Germinal center (tissue), 1 donor: ENCODE data around the gene CD8B.
"Not testable (repeated sequence)": the region's sequence is repeated elsewhere in the genome, so short reads cannot be mapped to it uniquely, and the experiment has no call there.

Experiments
- DNase-seq: peaks from one replicate; pipeline ENCODE4 v3.0.0; 2012; ENCODE audit warnings: mixed read lengths, low spot score

CD8B gene

GRCh38 chr2:86861628-86862379 lies at the start of gene CD8B:
CD8B (minus strand) TSS chr2:86861886; CDS start chr2:86861865, 21 bp downstream.
- DNase-seq = not testable (repeated sequence)

GRCh38 chr2:86905868-86906267 lies 44.2 kb upstream of the CD8B start:
- not testable (repeated sequence) for DNase-seq

- DNase-seq = not testable (repeated sequence)
These were observed 39.0 kb upstream of the CD8B start for GRCh38 chr2:86900687-86901086.

GRCh38 chr2:86886026-86886425 lies 24.3 kb upstream of the CD8B start:
- not testable (repeated sequence) for DNase-seq

- not testable (repeated sequence) for DNase-seq
These were observed 21.2 kb upstream of the CD8B start for GRCh38 chr2:86882865-86883264.

- DNase-seq = not testable (repeated sequence)
These were observed 20.5 kb upstream of the CD8B start for GRCh38 chr2:86882118-86882665.

GRCh38 chr2:86878986-86879385 lies 17.3 kb upstream of the CD8B start:
- DNase-seq = not testable (repeated sequence)

- DNase-seq = not testable (repeated sequence)
These were observed 9.3 kb upstream of the CD8B start for GRCh38 chr2:86870941-86871340.

GRCh38 chr2:86868895-86869468 lies 7.3 kb upstream of the CD8B start:
- not testable (repeated sequence) for DNase-seq

GRCh38 chr2:86862380-86862703 lies 656 bp upstream of the CD8B start:
- not testable (repeated sequence) for DNase-seq

- not testable (repeated sequence) for DNase-seq
These were observed 511 bp downstream of the CD8B start for GRCh38 chr2:86861175-86861574.

- DNase-seq = not testable (repeated sequence)
These were observed 1.1 kb downstream of the CD8B start for GRCh38 chr2:86860573-86860972.

GRCh38 chr2:86857688-86858087 lies 4.0 kb downstream of the CD8B start:
- not testable (repeated sequence) for DNase-seq

- not testable (repeated sequence) for DNase-seq
These were observed 5.2 kb downstream of the CD8B start for GRCh38 chr2:86856498-86856897.

- DNase-seq = not testable (repeated sequence)
These were observed 5.7 kb downstream of the CD8B start for GRCh38 chr2:86855981-86856380.

GRCh38 chr2:86851581-86851980 lies 10.1 kb downstream of the CD8B start:
- not testable (repeated sequence) for DNase-seq

GRCh38 chr2:86842607-86843234 lies 19.0 kb downstream of the CD8B start:
- DNase-seq = not testable (repeated sequence)

- DNase-seq = not testable (repeated sequence)
These were observed 20.4 kb downstream of the CD8B start for GRCh38 chr2:86841330-86841729.

GRCh38 chr2:86839871-86840548 lies 21.7 kb downstream of the CD8B start:
- DNase-seq = not testable (repeated sequence)

- not testable (repeated sequence) for DNase-seq
These were observed 22.2 kb downstream of the CD8B start for GRCh38 chr2:86839455-86839854.

- not testable (repeated sequence) for DNase-seq
These were observed 24.0 kb downstream of the CD8B start for GRCh38 chr2:86837714-86838113.
